GM21825 (cell line): ENCODE data around the gene CUBN.

Source experiments
- ATAC-seq: cut with Tn5 transposase; IDR thresholded peaks from one replicate; pipeline ENCODE4 v1.9.1; 2021; ENCODE audit warnings: mild to moderate bottlenecking, moderate library complexity; ENCODE audit not compliant: unreplicated experiment

Gene CUBN

GRCh38 chr10:16954280-16955030 is 175.2 kb downstream of the CUBN start:
- ATAC-seq: no peak

- ATAC-seq: no peak
Observed at GRCh38 chr10:16953270-16953669, 176.3 kb downstream of the CUBN start.

- no peak for ATAC-seq
Observed at GRCh38 chr10:16952610-16953009, 177.0 kb downstream of the CUBN start.

GRCh38 chr10:16952080-16952479 is 177.5 kb downstream of the CUBN start:
- no peak for ATAC-seq

GRCh38 chr10:16950656-16951601 is 178.7 kb downstream of the CUBN start:
- ATAC-seq: no peak

- ATAC-seq: no peak
Observed at GRCh38 chr10:16949816-16950215, 179.8 kb downstream of the CUBN start.

- ATAC-seq: no peak
Observed at GRCh38 chr10:16948361-16948760, 181.2 kb downstream of the CUBN start.

- no peak for ATAC-seq
Observed at GRCh38 chr10:16947069-16947468, 182.5 kb downstream of the CUBN start.

- no peak for ATAC-seq
Observed at GRCh38 chr10:16945593-16945992, 184.0 kb downstream of the CUBN start.

- ATAC-seq: no peak
Observed at GRCh38 chr10:16944986-16945385, 184.6 kb downstream of the CUBN start.

GRCh38 chr10:16944402-16944801 is 185.2 kb downstream of the CUBN start:
- no peak for ATAC-seq

GRCh38 chr10:16943295-16944285 is 186.0 kb downstream of the CUBN start:
- no peak for ATAC-seq

- no peak for ATAC-seq
Observed at GRCh38 chr10:16942381-16943078, 187.1 kb downstream of the CUBN start.

GRCh38 chr10:16941870-16942269 is 187.7 kb downstream of the CUBN start:
- no peak for ATAC-seq

GRCh38 chr10:16941067-16941466 is 188.5 kb downstream of the CUBN start:
- ATAC-seq: no peak

GRCh38 chr10:16938952-16939351 is 190.7 kb downstream of the CUBN start:
- ATAC-seq: no peak

- ATAC-seq: no peak
Observed at GRCh38 chr10:16934461-16934860, 195.2 kb downstream of the CUBN start.

GRCh38 chr10:16933783-16934182 is 195.8 kb downstream of the CUBN start:
- no peak for ATAC-seq

GRCh38 chr10:16931930-16932329 is 197.7 kb downstream of the CUBN start:
- no peak for ATAC-seq

- ATAC-seq: no peak
Observed at GRCh38 chr10:16930540-16930939, 199.1 kb downstream of the CUBN start.
